HEK293T (cell line): ENCODE data around the gene C17orf114.

Experiments used
- CTCF ChIA-PET: fragments of 350-600 bp; formaldehyde crosslinking; extraction: SDS; loops from one replicate; lab custom pipeline; 2021; ENCODE audit warnings: antibody characterized with exemption, inconsistent platforms; lab: Yijun Ruan, JAX
- POLR2A ChIA-PET: fragments of 350-600 bp; formaldehyde crosslinking; extraction: SDS; loops from one replicate; lab custom pipeline; 2020; ENCODE audit warnings: antibody characterized with exemption, inconsistent platforms; lab: Yijun Ruan, JAX
- DNase-seq: peaks from one replicate; pipeline ENCODE4 v3.0.0; 2012; ENCODE audit warnings: mixed read lengths; ENCODE audit errors: extremely low spot score
- ARNT ChIP-seq: fragments of 450-650 bp; IDR thresholded peaks from 2 replicates; pipeline ENCODE4 v1.6.1; 2017; ENCODE audit warnings: mild to moderate bottlenecking
- BHLHE40 ChIP-seq: fragments of 450-650 bp; IDR thresholded peaks from 2 replicates; pipeline ENCODE4 v1.6.1; 2016; ENCODE audit warnings: mild to moderate bottlenecking, moderate library complexity, borderline replicate concordance
- CTBP1 ChIP-seq: fragments of 450-650 bp; IDR thresholded peaks from 2 replicates; pipeline ENCODE4 v1.6.1; 2016; ENCODE audit warnings: borderline replicate concordance
- ELF4 ChIP-seq: fragments of 450-650 bp; IDR thresholded peaks from 2 replicates; pipeline ENCODE4 v1.6.1; 2017; ENCODE audit warnings: antibody characterized with exemption
- FOXA1 ChIP-seq: fragments of 450-650 bp; IDR thresholded peaks from 2 replicates; pipeline ENCODE4 v1.6.1; 2016; ENCODE audit warnings: mild to moderate bottlenecking
- FOXK2 ChIP-seq: fragments of 450-650 bp; IDR thresholded peaks from 2 replicates; pipeline ENCODE4 v1.6.1; 2016; ENCODE audit warnings: mild to moderate bottlenecking
- FOXM1 ChIP-seq: fragments of 450-650 bp; IDR thresholded peaks from 2 replicates; pipeline ENCODE4 v1.6.1; 2017; ENCODE audit warnings: mild to moderate bottlenecking, borderline replicate concordance
- HDGF ChIP-seq: fragments of 450-650 bp; IDR thresholded peaks from 2 replicates; pipeline ENCODE4 v1.6.1; 2017; ENCODE audit warnings: antibody characterized with exemption, borderline replicate concordance
- L3MBTL2 ChIP-seq: fragments of 450-650 bp; conservative IDR thresholded peaks from 2 replicates; pipeline ENCODE4 v1.6.1; 2016; ENCODE audit warnings: mild to moderate bottlenecking
- LEF1 ChIP-seq: fragments of 450-650 bp; IDR thresholded peaks from 2 replicates; pipeline ENCODE4 v1.6.1; 2017; ENCODE audit warnings: mild to moderate bottlenecking, borderline replicate concordance
- NFRKB ChIP-seq: fragments of 450-650 bp; IDR thresholded peaks from 2 replicates; pipeline ENCODE4 v1.6.1; 2016; ENCODE audit warnings: mild to moderate bottlenecking, moderate library complexity
- PKNOX1 ChIP-seq: fragments of 450-650 bp; IDR thresholded peaks from 2 replicates; pipeline ENCODE4 v1.6.1; 2016
- SP1 ChIP-seq: fragments of 450-650 bp; IDR thresholded peaks from 2 replicates; pipeline ENCODE4 v1.6.1; 2017
- SUZ12 ChIP-seq: fragments of 450-650 bp; IDR thresholded peaks from 2 replicates; pipeline ENCODE4 v1.6.1; 2016; ENCODE audit warnings: mild to moderate bottlenecking
- TARDBP ChIP-seq: fragments of 450-650 bp; IDR thresholded peaks from 2 replicates; pipeline ENCODE4 v1.6.1; 2016
- ZNF384 ChIP-seq: fragments of 450-650 bp; IDR thresholded peaks from 2 replicates; pipeline ENCODE4 v1.6.1; 2016

C17orf114 gene

GRCh38 chr17:4796552-4796920 lies 5.6 kb downstream of the C17orf114 start:
- TF ChIP-seq LEF1 (no peak), BHLHE40 (no peak), ARNT (no peak), ELF4 (no peak), SUZ12 (no peak), ZNF384 (no peak), FOXA1 (no peak), PKNOX1 (no peak), SP1 (no peak), NFRKB (no peak), FOXK2 (no peak), HDGF (no peak), FOXM1 (no peak), TARDBP (no peak), CTBP1 (no peak)
- DNase-seq: peak; percentile 59
- POLR2A ChIA-PET: interaction anchor here (0.6 to 2.7 kb wide), 12 partner anchors 8 to 143 kb away, joined by 3 to 19 read pairs (median 3); partner anchors contain the start of genes ARRB2, MED11, PLD2 and RNF167
- CTCF ChIA-PET: no interaction called here

GRCh38 chr17:4795168-4795567 lies 7.0 kb downstream of the C17orf114 start:
- ChIA-PET POLR2A (no interaction called here), CTCF (no interaction called here)
- TF ChIP-seq CTBP1: no peak
- no peak for TF ChIP-seq ARNT
- TF ChIP-seq L3MBTL2: no peak
- TF ChIP-seq SUZ12: no peak
- no peak for TF ChIP-seq LEF1
- no peak for TF ChIP-seq TARDBP
- TF ChIP-seq FOXM1: no peak
- no peak for TF ChIP-seq FOXA1
- no peak for TF ChIP-seq FOXK2
- no peak for TF ChIP-seq HDGF
- TF ChIP-seq BHLHE40: no peak
- no peak for TF ChIP-seq ZNF384
- no peak for TF ChIP-seq NFRKB
- no peak for TF ChIP-seq ELF4
- no peak for TF ChIP-seq SP1
- no peak for TF ChIP-seq PKNOX1
- no peak for DNase-seq

GRCh38 chr17:4790705-4791088 lies 11.4 kb downstream of the C17orf114 start:
- ChIA-PET POLR2A (interaction anchor here (0.6 to 2.9 kb wide), 27 partner anchors 8 to 176 kb away, joined by 3 to 20 read pairs (median 5); partner anchors contain the start of genes ARRB2, CHRNE, CXCL16 and MED11), CTCF (interaction anchor here (0.6 to 1.7 kb wide), 10 partner anchors 11 to 132 kb away, joined by 3 to 8 read pairs (median 4); partner anchors contain the start of gene PLD2)
- no peak for TF ChIP-seq ARNT
- TF ChIP-seq TARDBP: no peak
- TF ChIP-seq FOXK2: no peak
- TF ChIP-seq FOXA1: no peak
- no peak for TF ChIP-seq L3MBTL2
- no peak for TF ChIP-seq HDGF
- TF ChIP-seq FOXM1: no peak
- TF ChIP-seq LEF1: no peak
- TF ChIP-seq BHLHE40: no peak
- no peak for TF ChIP-seq ZNF384
- TF ChIP-seq CTBP1: no peak
- no peak for TF ChIP-seq PKNOX1

GRCh38 chr17:4789951-4790704 lies 12.0 kb downstream of the C17orf114 start:
- CTCF ChIA-PET: interaction anchor here (0.6 to 1.7 kb wide), 13 partner anchors 10 to 133 kb away, joined by 3 to 8 read pairs (median 4); partner anchors contain the start of gene PLD2
- DNase-seq: peak; percentile 83
- POLR2A ChIA-PET: interaction anchor here (0.6 to 2.9 kb wide), 30 partner anchors 9 to 177 kb away, joined by 3 to 20 read pairs (median 5); partner anchors contain the start of genes ARRB2, CHRNE, CXCL16 and MED11
- TF ChIP-seq FOXK2 (no peak), L3MBTL2 (peak; percentile 80)

More at GRCh38 chr17:4790705-4791088, 11.4 kb downstream of the C17orf114 start:
- DNase-seq: no peak

- ChIA-PET POLR2A (interaction anchor here (0.7 to 2.9 kb wide), 24 partner anchors 8 to 178 kb away, joined by 3 to 20 read pairs (median 6); partner anchors contain the start of genes ARRB2, CHRNE, CXCL16 and MED11), CTCF (interaction anchor here (0.6 to 1.7 kb wide), 7 partner anchors 10 to 59 kb away, joined by 3 to 8 read pairs (median 5); partner anchors contain the start of gene PLD2)
- TF ChIP-seq FOXM1 (no peak), PKNOX1 (no peak), ARNT (no peak), TARDBP (no peak)
- no peak for DNase-seq
Observed at GRCh38 chr17:4789701-4789950, 12.5 kb downstream of the C17orf114 start.
